HEK293T (cell line): ENCODE measurements around the gene HOXA13.

Experiments
- CTCF ChIA-PET: fragments of 350-600 bp; formaldehyde crosslinking; extraction: SDS; loops from one replicate; lab custom pipeline; 2021; ENCODE audit warnings: antibody characterized with exemption, inconsistent platforms; lab: Yijun Ruan, JAX
- POLR2A ChIA-PET: fragments of 350-600 bp; formaldehyde crosslinking; extraction: SDS; loops from one replicate; lab custom pipeline; 2020; ENCODE audit warnings: antibody characterized with exemption, inconsistent platforms; lab: Yijun Ruan, JAX
- DNase-seq: peaks from one replicate; pipeline ENCODE4 v3.0.0; 2012; ENCODE audit warnings: mixed read lengths; ENCODE audit errors: extremely low spot score
- ARNT ChIP-seq: fragments of 450-650 bp; IDR thresholded peaks from 2 replicates; pipeline ENCODE4 v1.6.1; 2017; ENCODE audit warnings: mild to moderate bottlenecking
- BHLHE40 ChIP-seq: fragments of 450-650 bp; IDR thresholded peaks from 2 replicates; pipeline ENCODE4 v1.6.1; 2016; ENCODE audit warnings: mild to moderate bottlenecking, moderate library complexity, borderline replicate concordance
- CTBP1 ChIP-seq: fragments of 450-650 bp; IDR thresholded peaks from 2 replicates; pipeline ENCODE4 v1.6.1; 2016; ENCODE audit warnings: borderline replicate concordance
- ELF4 ChIP-seq: fragments of 450-650 bp; IDR thresholded peaks from 2 replicates; pipeline ENCODE4 v1.6.1; 2017; ENCODE audit warnings: antibody characterized with exemption
- FOXA1 ChIP-seq: fragments of 450-650 bp; IDR thresholded peaks from 2 replicates; pipeline ENCODE4 v1.6.1; 2016; ENCODE audit warnings: mild to moderate bottlenecking
- FOXK2 ChIP-seq: fragments of 450-650 bp; IDR thresholded peaks from 2 replicates; pipeline ENCODE4 v1.6.1; 2016; ENCODE audit warnings: mild to moderate bottlenecking
- FOXM1 ChIP-seq: fragments of 450-650 bp; IDR thresholded peaks from 2 replicates; pipeline ENCODE4 v1.6.1; 2017; ENCODE audit warnings: mild to moderate bottlenecking, borderline replicate concordance
- HDGF ChIP-seq: fragments of 450-650 bp; IDR thresholded peaks from 2 replicates; pipeline ENCODE4 v1.6.1; 2017; ENCODE audit warnings: antibody characterized with exemption, borderline replicate concordance
- L3MBTL2 ChIP-seq: fragments of 450-650 bp; conservative IDR thresholded peaks from 2 replicates; pipeline ENCODE4 v1.6.1; 2016; ENCODE audit warnings: mild to moderate bottlenecking
- LEF1 ChIP-seq: fragments of 450-650 bp; IDR thresholded peaks from 2 replicates; pipeline ENCODE4 v1.6.1; 2017; ENCODE audit warnings: mild to moderate bottlenecking, borderline replicate concordance
- NFRKB ChIP-seq: fragments of 450-650 bp; IDR thresholded peaks from 2 replicates; pipeline ENCODE4 v1.6.1; 2016; ENCODE audit warnings: mild to moderate bottlenecking, moderate library complexity
- SP1 ChIP-seq: fragments of 450-650 bp; IDR thresholded peaks from 2 replicates; pipeline ENCODE4 v1.6.1; 2017
- SUZ12 ChIP-seq: fragments of 450-650 bp; IDR thresholded peaks from 2 replicates; pipeline ENCODE4 v1.6.1; 2016; ENCODE audit warnings: mild to moderate bottlenecking
- TARDBP ChIP-seq: fragments of 450-650 bp; IDR thresholded peaks from 2 replicates; pipeline ENCODE4 v1.6.1; 2016
- ZNF384 ChIP-seq: fragments of 450-650 bp; IDR thresholded peaks from 2 replicates; pipeline ENCODE4 v1.6.1; 2016
- TF ChIP-seq, protein P1 (sequence below): fragments of 450-650 bp; IDR thresholded peaks from 2 replicates; pipeline ENCODE4 v1.6.1; 2016

HOXA13 gene

DNA sequence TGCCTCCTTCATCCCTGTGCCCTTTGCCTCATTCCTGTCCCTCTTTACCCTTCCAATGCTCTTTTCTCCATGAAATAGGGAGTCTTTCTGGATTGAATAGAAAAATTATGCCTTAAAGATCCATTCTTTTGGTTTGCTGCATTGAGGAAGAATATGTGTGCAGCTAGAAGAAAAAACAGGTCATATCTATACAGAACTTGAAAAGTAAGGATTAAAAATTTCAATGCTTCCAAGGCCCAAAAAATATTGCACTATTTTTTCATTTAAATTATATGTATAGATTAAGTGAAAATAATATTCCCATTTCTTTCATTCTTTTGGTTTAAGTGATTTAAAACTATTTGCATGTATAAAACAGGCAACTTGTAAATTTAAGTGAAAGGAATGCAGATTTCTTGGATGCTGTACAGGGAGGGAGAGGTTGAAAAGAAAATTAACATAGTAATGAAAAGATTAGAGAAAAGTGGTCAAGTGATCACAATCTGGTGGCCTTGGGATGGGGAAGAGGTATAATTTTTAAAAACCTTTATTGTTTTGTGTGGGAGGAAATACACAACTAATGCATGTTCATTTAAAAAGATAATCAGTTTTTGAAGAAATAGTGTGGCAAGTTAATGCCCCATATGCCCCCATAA lies 24.2 kb upstream of the HOXA13 start:
- DNase-seq: no peak
- TF ChIP-seq ZNF384 (no peak), FOXM1 (no peak)
- CTCF ChIA-PET: interaction anchor here (1.2 kb wide), 1 partner anchor 14 kb away, joined by 3 read pairs; no protein-coding TSS in a partner anchor
- POLR2A ChIA-PET: interaction anchor here (1.0 kb wide), 1 partner anchor 55 kb away, joined by 4 read pairs; no protein-coding TSS in a partner anchor

DNA sequence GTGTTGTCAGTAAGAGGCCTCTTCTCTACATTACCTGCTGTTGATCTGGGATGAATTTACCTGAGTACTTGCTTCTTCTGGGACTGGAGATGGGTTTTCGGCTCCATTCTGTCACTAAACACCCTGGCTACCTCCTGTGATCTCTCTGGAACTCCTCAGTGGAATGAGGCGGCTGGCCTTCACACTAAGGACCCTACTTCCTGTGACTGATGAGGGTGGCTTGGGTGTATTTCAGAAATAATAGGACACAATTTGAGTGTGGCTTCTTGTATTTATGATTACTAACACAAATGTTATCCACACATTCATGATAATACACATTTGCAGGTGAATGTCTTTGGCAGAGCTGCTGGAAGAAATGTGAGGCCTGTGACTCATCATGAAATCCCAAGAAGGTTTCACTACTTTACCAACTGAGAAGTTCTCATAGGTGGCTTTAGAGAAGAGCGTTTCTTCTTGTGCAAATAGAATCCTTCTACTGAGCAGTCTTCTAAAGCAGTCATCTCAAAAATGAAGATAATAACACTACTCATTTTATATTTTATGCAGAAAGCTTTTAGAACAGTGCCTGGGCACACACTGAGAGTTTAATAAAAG lies 21.4 kb upstream of the HOXA13 start:
- ChIA-PET CTCF (no interaction called here), POLR2A (no interaction called here)

DNA sequence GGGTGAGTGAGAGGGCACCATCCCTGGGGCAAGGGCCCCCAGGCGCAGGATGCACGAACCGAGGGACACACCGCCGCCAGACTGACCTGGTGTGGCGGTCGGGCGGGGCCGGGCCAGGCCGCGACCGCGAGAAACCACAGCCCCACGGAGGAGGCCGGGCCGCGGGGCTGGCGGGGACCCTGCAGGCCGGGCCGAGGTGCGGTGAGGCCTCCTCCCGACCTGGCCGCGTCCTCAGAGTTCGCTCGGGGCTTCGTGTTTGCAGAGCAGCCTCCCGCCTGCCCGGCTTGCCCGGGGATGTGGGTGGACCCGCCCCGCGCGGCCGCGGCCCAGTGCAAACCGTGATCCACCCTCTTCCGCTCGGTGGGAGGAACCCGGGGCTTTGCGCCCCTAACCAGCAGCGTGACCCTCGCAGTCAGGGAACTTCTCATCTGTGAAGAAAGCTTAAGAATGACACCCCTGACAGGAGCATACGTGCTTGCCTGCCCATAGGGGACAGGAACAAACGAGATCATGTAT lies 20.6 kb upstream of the HOXA13 start:
- CTCF ChIA-PET: no interaction called here
- POLR2A ChIA-PET: no interaction called here
- TF ChIP-seq LEF1 (no peak), BHLHE40 (no peak), SP1 (no peak), NFRKB (no peak), ZNF384 (no peak), SUZ12 (no peak), CTBP1 (no peak), ELF4 (no peak), ARNT (no peak), FOXK2 (no peak), L3MBTL2 (no peak), TARDBP (no peak), FOXM1 (no peak), HDGF (no peak), FOXA1 (no peak)
- TF ChIP-seq, protein P1, sequence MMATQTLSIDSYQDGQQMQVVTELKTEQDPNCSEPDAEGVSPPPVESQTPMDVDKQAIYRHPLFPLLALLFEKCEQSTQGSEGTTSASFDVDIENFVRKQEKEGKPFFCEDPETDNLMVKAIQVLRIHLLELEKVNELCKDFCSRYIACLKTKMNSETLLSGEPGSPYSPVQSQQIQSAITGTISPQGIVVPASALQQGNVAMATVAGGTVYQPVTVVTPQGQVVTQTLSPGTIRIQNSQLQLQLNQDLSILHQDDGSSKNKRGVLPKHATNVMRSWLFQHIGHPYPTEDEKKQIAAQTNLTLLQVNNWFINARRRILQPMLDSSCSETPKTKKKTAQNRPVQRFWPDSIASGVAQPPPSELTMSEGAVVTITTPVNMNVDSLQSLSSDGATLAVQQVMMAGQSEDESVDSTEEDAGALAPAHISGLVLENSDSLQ: no peak
- no peak for DNase-seq

More for the DNA sequence above, 21.4 kb upstream of the HOXA13 start:
- no peak for DNase-seq
- TF ChIP-seq HDGF (no peak), SP1 (no peak), FOXM1 (no peak), FOXK2 (no peak), ELF4 (no peak), FOXA1 (no peak)

DNA sequence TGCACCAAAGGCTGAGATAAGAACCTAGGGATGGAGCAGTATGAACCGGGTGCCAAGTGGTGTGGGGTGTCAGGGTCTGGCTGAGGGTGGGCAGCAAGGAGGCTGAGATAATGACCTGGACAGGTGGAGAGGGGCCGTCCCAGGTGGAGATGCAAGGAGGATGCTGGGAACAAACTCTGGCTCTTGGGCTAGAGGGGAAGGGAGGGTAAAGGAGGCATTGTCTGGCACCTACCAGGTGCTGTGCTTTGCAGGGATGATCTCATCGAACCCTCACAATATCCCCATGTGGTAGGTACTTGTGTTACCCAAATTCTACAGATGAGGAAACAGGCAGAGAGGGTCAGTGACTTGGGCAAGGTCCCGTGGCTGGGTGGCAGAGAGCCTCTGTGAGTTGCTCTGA lies 19.9 kb upstream of the HOXA13 start:
- POLR2A ChIA-PET: no interaction called here
- TF ChIP-seq SUZ12: no peak
- TF ChIP-seq, protein P1: no peak
- no peak for TF ChIP-seq FOXA1
- no peak for TF ChIP-seq SP1
- no peak for TF ChIP-seq TARDBP
- no peak for TF ChIP-seq FOXM1
- no peak for TF ChIP-seq L3MBTL2
- no peak for TF ChIP-seq ARNT
- no peak for TF ChIP-seq ELF4
- no peak for TF ChIP-seq CTBP1
- no peak for TF ChIP-seq ZNF384
- CTCF ChIA-PET: no interaction called here
- no peak for DNase-seq

DNA sequence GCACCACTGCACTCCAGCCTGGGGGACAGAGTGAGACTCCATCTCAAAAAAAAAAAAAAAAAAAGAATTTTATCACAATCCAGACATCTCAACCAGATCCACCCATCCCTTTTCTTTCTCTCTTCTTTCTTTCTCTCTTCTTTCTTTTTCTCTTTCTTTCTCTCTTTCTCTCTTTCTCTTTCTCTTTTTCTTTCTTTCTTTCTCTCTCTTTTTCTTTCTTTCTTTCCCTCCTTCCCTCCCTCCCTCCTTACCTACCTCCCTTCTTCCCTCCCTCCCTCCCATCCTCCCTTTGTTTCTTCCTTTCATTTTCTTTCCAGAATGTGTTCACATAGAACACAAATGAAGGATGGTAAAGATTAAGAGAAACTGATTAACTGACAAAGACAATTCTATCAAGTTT lies 18.1 kb upstream of the HOXA13 start:
- no peak for DNase-seq
- CTCF ChIA-PET: interaction anchor here (0.8 kb wide), 1 partner anchor 8 kb away, joined by 6 read pairs; no protein-coding TSS in a partner anchor
- POLR2A ChIA-PET: interaction anchor here (1.3 kb wide), 1 partner anchor 18 kb away, joined by 4 read pairs; the partner anchor contains the start of gene HOXA13
- no peak for TF ChIP-seq L3MBTL2
- no peak for TF ChIP-seq FOXK2
- TF ChIP-seq TARDBP: no peak
- TF ChIP-seq ARNT: no peak
- TF ChIP-seq FOXA1: no peak
- no peak for TF ChIP-seq ZNF384

DNA sequence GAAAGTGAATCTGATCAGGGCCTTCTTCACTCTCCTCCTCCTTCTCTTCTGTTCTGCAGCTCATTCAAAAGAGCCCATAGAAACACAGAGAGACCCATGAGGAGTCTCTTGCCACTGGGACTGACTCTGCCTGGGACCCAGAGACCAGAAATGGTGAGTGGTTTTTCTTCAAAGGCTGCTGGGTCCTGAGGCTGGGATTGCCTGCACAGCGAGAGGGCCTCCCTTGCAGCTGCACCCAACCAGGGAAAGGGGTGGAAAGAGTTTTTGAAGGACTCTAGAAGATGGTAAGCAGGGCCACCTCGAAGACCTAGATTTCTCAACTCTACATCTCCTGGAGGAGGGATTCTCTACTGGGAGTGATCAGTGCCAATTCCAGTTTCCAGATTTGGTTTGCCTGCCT lies 15.5 kb upstream of the HOXA13 start:
- TF ChIP-seq, protein P1: no peak
- TF ChIP-seq NFRKB (no peak), ZNF384 (no peak), L3MBTL2 (no peak), LEF1 (no peak), FOXK2 (no peak), SUZ12 (no peak)
- CTCF ChIA-PET: no interaction called here
- POLR2A ChIA-PET: no interaction called here
- DNase-seq: no peak
